ENCODE measurements around the gene FRAS1.
"Not testable (repeated sequence)": the region's sequence is repeated elsewhere in the genome, so short reads cannot be mapped to it uniquely, and the experiment has no call there.

Gene FRAS1

DNA sequence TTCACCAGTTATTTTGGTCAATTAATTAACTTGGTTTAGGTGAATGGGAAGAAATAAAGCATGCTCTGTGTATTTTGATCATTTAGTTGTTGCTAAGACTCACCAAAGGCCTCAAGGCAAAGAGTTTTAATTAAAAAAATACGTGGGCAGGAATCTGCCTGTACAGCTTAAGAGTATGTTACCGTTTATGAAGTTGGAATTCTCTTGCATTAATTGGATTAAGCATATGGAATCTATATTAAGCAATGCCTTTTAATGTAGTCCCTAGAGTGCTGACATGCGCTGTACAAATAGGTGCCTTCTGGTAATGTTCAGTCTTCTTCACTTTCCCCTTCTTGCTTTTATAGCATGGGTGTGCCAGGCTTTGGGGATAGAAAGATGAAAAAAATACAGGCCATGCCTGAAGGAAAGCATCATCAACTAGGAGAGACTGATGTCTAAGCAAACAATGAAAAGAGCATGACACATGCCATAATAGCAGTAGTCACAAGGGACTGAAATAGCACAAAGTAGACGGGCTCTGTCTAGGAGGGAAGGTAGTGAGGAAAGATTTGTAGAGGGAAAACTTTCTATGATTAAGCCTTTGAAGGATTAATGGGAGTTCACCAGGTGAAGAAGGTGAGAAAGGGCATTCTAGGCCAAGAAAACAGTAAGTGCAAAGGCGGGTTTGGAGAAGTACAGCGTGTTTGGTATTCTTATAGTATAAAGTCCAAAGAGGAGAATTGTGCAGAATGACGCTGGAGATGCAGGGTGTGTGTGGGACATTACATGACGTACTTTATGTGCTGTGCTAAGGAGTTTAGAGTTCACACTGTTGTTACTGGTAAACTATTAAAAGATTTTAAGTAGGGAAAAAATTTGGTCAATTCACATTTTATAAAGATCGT is 268.4 kb downstream of the FRAS1 start:
- no peak for DNase-seq (ENCODE audit: low read depth in 2 of 2)

DNA sequence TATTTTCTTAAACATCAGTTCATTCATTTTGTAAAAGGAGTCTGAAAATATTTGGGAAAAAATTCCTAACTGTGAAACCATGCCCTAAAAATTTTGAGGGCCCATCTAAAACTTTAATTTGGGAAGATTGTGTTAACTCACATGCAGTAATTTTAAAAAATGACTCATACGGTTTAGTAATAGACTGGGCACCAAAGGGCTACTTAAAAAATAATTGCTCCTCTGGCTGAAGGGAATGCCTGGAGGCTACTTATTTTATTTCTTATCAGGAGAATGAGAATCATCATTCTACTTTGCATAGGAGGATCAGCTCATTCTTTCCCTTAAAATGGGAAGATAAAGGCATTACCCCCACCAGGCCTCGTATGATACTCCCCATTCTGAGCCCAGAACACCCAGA is 271.5 kb downstream of the FRAS1 start:
- not testable (repeated sequence) for DNase-seq (ENCODE audit: low read depth in 2 of 2)

DNA sequence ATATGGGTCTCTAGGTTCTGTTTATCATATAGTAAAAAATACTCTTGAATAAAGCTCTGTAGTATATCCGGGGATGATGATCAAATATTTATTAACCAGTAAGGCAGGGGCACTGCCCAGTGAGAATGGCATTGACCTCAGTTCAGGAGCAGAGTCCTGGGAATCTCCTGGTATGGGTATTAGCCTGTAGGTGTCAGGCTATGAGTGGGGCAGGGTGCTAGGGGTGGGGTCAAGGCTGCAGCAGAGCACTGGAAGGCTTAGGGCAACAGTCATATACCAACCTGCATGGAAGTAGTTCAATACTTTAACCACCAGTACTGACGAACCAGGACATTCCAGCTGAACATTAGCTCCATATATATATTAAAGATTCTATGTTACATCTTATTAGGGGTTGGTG is 274.1 kb downstream of the FRAS1 start:
- DNase-seq (ENCODE audit: low read depth in 2 of 2) = no peak

DNA sequence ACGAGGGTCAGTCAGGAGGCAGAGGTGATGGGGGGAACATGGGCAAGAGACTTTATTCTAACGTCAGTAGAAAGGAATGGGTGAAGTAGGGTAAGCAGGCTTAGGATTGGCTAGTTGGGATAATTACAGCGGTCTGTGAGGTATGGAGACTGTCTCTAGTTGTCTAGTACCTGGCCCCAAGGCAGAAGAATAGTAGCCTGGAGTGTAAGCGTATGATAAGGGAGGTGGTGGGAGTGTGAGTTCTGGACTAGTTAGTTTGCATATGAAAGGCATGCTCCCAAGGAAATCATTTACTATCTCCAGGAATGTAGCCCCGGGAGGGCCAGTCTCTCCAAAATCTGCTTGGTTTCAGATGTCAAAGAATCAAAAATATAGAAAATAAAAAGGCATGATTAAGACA is 274.8 kb downstream of the FRAS1 start:
- DNase-seq (ENCODE audit: low read depth in 2 of 2) = no peak

DNA sequence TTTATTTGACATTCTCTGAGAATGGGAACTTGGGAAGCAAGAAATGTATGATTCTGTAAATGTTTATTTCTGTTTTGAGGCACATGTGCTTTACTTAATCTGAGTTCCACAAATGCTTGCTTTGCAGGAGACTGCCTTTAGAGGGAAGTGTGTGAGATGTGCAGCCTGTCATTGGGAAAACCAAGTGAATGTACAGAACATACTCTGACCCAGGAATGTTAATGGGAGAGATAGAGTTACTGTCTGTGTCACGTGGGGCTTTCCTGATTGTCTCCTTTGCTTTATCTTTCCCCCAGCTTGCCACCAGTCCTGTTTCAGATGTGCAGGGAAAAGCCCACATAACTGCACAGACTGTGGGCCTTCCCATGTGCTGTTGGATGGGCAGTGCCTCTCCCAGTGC is 275.9 kb downstream of the FRAS1 start:
- DNase-seq (ENCODE audit: low read depth in 2 of 2) = no peak

DNA sequence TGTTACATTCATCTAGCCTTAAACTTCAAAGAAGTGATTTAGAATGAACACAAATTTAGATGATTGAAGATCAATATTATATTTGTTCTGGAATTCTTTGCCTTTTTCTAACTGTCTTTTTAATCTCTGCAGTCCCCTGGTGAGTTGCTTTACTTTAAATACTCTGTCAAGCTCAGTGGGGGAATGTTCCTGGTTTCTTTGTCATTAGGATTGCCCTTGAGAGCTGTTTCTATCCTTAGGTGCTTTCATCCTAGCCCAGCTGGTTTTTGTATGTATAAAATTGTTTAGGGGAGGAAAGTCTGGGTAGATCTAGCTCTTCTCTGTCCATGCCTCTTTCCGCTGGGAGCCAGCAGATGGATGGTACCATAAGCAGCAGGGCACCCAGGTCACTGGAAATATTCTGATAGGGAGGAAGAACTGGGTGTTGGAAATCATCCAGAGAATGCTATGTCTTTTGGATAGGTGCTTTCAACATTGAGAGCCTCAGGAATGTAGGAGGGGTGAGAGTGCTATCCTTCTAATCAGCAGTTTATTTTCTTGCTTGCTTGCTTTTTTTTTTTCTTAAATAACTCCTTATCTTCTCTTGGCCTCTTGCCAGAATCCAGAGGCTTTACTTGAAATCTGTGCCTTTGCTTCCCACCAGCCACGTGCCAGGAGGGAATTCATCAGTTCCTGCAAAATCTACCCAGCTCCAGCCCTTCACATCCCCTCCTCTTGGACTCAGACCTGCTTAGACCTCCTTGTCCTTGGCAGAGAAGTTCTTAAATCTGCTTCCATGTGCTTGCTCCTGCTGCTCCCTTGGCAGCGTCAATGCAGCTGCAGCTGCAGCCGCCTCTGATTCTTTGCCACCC is 279.2 kb downstream of the FRAS1 start:
- no peak for DNase-seq (ENCODE audit: low read depth in 2 of 2)

DNA sequence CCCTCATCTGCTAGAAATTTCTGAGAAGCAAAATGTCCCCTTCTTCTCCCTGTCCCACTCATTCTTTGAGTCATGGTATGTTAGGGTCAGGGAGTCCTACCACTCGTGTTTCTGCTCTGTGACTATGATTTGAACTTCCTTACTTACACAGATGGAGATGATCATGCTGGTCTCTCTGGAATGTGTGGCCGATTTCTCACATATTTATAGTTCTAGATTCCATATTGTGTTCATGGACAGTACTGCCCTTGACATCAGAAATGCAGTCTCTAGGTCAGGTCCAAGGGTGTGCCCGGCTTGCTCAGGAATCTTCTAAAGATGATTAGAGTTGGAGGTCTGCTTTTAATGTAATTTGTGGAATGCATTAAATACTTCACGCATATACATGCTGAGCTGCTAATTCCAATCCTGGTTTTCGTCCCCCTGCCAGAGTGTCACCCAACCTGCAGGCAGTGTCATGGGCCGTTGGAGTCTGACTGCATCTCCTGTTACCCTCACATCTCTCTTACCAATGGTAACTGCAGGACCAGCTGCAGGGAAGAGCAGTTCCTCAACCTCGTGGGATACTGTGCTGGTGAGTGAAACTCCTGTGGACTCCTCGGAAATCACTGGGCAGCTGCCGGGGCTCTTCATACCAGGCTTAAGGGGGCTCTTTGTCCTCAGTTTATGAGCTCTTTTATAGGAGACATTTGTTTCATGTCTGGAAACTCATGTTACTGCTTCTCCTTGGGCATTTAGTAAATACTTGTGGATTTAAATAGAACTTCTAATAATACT is 280.3 kb downstream of the FRAS1 start:
- no peak for DNase-seq (ENCODE audit: low read depth in 2 of 2)

DNA sequence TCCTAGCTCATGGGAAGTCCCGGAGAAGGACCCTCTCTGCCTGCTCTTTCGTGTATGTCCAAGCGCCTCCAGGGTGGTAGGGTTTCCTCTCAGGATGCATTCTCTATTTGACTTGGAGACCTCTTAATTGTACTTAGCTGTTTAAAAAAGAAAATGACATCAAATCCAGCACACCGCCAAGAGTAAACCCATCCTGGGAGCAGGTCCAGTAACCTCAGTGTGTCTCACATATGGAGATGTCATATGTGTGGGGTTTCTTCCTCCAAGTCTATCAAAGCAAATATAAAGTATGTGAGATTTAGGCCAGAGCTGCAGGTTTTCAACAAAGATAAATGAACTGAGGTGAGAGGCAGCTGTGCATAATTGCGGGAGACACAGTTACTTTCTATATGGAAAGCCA is 285.0 kb downstream of the FRAS1 start:
- DNase-seq (ENCODE audit: low read depth in 2 of 2) = no peak

DNA sequence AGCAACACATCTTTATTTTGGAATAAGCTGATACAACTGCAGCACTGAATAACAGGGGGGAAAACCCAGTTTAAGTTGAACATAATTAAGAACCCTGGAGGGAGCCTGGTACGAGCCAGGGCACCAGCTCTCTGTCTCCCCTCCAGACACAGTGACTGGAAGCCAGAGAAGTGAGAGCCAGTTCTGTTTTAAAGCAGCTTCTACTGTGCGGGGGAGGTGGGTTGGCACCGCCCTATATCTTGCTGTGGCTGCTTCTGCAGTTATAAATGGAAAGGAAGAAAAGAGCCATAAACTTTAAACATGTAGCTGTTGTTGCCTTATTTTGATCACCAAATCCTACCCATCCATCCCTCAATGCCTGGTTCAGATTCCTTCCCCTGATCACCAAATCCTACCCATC is 286.6 kb downstream of the FRAS1 start:
- no peak for DNase-seq (ENCODE audit: low read depth in 2 of 2)

DNA sequence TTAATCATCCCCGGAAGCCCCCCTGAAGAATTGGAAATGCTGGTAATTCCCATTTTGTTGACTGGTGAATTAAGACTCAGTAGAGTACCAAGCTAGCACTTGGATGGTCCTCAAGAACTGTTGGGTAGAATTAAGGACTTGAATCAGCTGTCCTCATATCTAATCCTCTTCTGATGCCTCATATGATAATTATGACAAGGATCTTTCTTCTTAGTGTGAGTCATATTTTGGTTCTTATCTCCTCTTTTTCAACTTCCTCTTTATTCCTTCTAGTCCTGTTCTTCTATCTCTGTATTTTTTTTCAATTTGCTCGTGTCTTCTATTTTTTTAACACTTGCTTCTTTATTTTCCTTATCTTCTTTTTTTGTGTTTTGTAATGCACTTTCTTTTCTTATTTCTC is 288.1 kb downstream of the FRAS1 start:
- no peak for DNase-seq (ENCODE audit: low read depth in 2 of 2)

DNA sequence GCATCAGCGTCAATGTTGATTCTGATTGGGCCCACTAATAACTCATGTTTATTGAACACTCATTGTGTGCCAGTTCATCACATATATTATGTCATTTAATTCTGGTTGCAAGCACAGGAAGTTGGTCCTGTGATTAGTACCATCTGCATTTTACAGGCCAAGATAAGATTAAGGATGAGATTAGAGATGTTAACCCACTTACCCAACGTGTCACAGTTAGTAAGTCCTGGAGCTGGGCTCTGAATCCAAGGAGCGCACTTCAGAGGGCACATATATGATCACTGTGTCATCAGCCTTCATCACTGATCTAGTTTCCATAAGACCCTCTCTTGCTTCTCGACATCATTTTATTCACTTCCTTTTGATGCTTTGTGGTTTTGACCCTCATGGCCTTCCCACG is 289.1 kb downstream of the FRAS1 start:
- no peak for DNase-seq (ENCODE audit: low read depth in 2 of 2)

DNA sequence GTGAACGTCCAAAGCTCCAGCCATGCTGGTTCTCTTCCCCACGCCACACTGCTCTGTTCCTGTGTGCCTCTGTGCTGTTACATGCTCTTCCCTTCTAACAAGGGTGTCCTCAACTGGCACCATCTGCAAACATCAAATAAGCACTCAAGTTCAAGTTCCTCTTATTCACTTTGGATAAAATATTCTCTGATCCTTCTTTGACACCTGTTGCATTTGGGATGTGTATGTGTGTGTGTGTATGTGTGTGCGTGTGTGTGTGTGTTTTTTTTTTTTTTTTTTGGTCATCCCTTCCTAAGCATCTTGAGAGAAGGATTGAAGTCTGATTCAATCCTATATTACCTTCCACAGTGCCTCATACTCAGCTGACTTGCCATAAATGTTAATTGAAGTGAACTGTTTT is 290.4 kb downstream of the FRAS1 start:
- DNase-seq (ENCODE audit: low read depth in 2 of 2) = no peak

DNA sequence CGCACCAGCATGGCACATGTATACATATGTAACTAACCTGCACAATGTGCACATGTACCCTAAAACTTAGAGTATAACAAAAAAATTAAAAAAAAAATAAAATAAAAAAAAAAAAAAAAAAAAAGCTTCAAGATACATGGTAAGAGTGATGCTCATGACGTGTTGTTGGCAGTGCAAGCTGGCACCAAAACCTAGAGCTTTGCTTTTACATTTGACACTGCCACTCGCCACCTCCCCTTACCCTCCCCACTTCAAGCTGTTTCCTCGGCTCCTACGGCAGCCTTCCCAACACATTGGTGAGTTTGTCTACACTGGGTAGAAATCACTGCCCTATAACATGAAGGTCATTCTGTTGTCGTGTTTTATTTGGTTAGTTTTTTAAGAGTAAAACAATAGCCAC is 296.8 kb downstream of the FRAS1 start:
- no peak for DNase-seq (ENCODE audit: low read depth in 2 of 2)

DNA sequence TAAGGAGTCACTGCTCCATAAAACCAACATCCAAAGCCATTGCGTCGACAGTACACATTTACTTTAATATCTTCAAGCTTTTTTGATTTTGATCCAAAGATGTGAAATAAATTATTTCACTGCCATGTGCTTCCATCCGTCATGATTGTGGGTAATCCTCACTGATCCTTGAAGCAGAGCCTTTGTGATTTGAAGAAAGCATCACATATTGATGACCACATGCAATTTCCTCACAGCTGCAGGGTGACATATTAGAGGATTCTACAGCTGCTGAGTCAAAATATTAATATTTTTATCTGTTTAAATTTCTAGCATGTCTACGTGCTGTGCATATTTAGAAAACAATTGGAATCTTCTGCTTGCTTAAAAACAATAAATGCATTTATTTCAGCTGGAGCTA is 297.7 kb downstream of the FRAS1 start:
- DNase-seq (ENCODE audit: low read depth in 2 of 2) = no peak

DNA sequence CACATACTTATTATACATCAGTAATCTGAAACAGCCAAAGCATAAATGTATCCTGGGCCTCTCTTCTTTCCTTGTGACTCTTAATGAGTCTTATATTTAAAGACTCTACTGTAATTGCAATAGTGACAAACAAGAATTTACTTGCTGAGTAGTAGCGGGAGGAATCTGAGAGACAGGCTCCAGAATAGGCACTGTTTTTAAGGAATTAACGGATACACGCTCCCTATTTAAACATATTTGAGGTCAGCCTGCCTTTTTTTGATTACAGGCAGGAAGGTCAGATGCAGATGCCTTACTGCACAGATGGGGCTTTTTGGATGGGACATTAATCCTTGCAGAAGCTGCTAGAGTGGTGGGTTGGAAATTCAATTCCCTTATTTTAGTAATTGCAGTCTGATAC is 298.2 kb downstream of the FRAS1 start:
- no peak for DNase-seq (ENCODE audit: low read depth in 2 of 2)

DNA sequence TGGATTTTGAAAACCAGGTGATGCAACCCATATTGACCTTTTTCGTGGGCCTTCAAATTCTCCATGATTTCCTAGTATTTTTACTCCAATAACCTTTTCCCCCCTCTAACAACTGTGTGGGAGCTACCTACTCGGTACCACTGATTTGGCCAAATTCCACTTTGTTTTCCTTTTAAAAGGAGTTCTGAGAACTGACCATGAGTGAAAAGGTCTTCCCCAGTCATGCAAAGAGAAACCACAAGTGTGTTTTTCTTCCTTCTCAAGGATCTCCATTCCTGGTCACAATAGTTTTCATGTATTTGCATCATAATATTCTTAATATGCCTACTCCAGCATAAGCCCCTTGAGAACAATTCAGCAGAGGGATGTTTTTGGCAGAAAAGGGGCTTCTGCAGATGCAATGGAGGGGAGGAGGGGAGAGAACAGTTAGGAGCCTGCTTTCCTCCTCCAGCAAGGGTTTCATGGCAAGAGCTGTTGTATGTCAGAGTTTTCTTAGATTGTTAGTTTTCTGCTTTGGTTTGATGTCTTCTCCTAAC is 299.2 kb downstream of the FRAS1 start:
- DNase-seq (ENCODE audit: low read depth in 2 of 2) = no peak

DNA sequence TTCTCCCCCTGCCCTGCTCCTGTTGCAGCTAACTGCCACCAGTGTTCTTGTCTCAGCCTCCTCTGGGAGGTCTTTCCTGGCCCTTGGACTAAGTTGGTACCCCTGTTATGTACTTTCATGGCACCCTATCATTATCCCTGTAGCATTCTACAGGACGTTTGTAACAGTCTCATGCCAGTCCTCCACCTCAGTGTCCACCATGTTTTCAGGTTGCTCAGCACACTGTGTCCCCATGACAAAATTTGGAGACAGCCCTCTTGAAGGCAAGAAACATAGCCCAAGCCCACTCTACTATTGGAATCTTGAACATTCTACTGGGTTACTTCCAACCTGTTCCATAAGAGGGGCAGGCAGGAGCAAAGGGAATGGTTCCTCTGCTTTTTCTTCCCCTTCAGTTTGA is 300.0 kb downstream of the FRAS1 start:
- DNase-seq (ENCODE audit: low read depth in 2 of 2) = no peak

DNA sequence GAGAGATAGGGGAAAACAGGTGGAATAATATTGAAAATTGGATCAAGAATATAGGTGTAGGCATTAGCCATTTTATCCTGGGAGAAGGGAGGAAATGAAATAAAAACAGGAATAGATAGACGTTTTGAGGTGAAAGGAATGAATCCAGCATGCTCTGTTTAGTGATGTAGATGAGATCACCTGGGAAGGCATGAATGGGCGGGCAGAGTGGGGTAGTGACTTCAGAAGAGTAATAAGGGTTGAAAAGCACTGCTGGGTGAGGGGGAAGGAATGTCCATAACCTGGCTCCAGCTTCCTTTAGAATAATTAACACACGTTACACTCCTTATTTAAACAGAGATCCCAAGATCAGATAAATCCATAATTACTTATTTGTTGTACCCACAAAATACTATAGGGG is 303.3 kb downstream of the FRAS1 start:
- DNase-seq (ENCODE audit: low read depth in 2 of 2) = no peak

DNA sequence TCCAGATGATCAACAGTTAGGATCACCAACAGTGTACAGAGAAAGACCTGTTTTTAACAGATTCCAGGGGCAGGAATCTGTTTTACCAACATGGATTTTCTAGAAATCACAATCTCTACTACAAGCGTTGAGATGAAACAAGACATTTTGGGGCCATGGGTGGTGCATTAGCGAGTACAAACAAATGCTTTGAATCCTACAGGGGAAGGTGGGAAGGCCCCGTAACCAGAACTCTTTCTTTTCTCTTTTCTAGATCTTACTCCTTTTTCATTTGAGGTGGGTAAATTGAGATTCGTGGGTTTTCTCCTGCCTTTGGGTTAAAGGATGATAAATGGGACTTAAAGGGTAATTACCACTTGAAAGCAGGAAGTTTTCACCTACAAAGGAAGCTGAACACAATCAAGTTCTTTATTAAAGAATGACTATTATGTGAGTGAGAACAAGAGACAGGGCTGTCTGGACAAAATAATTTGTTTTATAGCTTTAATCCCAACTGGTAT is 304.5 kb downstream of the FRAS1 start:
- no peak for DNase-seq (ENCODE audit: low read depth in 2 of 2)

DNA sequence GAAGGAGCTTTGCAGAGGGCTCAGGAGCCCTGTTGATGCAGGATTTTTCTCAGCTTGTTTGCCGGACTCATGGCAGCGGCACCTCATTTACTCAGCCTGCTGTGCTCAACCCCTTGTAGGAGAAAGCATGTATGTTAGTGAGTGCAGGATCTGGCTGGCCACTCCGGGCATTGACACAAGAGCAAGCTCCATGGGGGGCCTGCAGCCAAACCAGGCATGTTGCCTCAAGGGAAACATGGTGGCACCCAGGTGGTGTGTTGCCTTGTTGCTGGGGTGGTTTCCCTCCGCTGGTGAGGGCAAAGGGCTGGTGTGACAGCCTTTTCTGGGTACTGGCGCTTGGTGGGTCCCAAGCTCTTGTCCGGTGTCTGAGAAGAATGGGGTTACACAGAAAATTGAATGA is 305.2 kb downstream of the FRAS1 start:
- no peak for DNase-seq (ENCODE audit: low read depth in 2 of 2)

DNA sequence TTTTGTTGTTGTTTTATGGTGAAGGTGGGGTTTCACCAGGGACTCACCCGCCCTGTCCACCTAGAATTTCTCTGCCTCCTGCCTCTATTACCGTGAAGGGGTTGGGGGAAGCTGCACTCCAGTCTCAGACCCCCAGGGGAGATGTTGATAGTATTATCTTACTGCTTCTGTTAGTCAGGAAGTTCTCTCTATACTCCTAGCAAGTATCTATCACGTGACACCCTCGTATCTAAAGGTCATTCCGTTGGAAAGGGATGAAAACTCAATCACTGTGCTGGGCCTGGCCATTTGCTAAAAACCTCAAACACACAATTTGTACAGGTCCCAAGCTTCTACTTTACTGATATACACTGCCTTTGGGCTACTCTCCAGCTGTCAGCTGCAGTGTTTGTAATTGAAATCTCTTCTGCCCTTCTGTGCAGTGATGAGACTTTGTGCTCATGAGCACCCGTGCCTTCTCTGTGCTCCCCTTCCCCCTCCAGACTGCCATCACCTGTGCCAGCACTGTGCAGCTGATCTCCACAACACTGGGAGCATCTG is 306.0 kb downstream of the FRAS1 start:
- no peak for DNase-seq (ENCODE audit: low read depth in 2 of 2)

DNA sequence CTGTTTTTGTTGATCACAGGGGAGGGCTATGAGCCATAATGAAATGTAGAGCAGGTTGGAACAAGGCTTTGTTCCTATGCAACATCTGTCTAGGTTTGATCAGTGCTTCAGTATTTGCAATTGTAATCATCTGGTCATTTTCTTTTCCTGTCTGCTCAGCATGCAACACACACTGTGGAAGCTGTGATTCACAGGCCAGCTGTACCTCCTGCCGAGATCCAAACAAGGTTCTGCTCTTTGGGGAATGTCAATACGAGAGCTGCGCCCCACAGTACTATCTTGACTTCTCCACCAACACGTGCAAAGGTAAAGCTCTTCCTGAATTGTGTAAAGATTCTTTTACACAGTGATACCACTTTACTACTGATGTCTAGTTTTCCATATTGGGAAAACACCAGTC is 312.6 kb downstream of the FRAS1 start:
- no peak for DNase-seq (ENCODE audit: low read depth in 2 of 2)
